ENCODE results near the gene GBP3. TPM values are rescaled to one million over a fixed set of nuclear protein-coding genes. Genes with fewer than 3 reads are reported as not detected.

GBP3 gene
- total and polyA plus RNA-seq, 8 donors: 2.1 to 18.4 (median 3.9) TPM

- Histone ChIP-seq H3K9me3 (no peaks in the 10 kb centered on the region), H3K27ac (peak overlapping the region; percentile 17 to 56 (median 44)), H3K4me1 (peaks cover 0 to 12% (median 5%) of the 10 kb centered on the region in 3 donors), H3K27me3 (no peaks in the 10 kb centered on the region), H3K36me3 (peaks cover 0 to 24% (median 16%) of the 10 kb centered on the region in 3 donors), H3K4me3 (no peak overlapping the region)
- ATAC-seq (no peak), FAIRE-seq (no peak), DNase-seq (no peak)
- intact Hi-C loops (cut with DNase I): no loop called here
- 45 to 50% methylated on average over 1 of the region's 1 CpG for WGBS, 2 donors
- no peak for TF ChIP-seq CTCF (IDR thresholded peaks at IDR 0.05)
These were observed 61.6 kb downstream of the GBP3 start for GRCh38 chr1:88961081-88961480.

Other genes starting within 250 kb of the GBP3 start
- gene GTF2B, start 131.3 kb downstream of the GBP3 start, total RNA-seq: 10 to 100 TPM in 3 of 6 donors, 1 to 10 TPM in 3; 6.3 to 15.5 (median 10.4) TPM
- 10 to 100 TPM; 11.1 to 18.6 TPM for gene GTF2B, start 131.3 kb downstream of the GBP3 start, polyA plus RNA-seq
- 10 to 100 TPM; 11.2 to 17.9 (median 15.2) TPM for gene KYAT3, start 30.2 kb downstream of the GBP3 start, total RNA-seq
- 10 to 100 TPM; 11.2 to 16.7 TPM for gene KYAT3, start 30.2 kb downstream of the GBP3 start, polyA plus RNA-seq
- gene RBMXL1, start 30.2 kb downstream of the GBP3 start, total RNA-seq: 10 to 100 TPM in 1 of 6 donors, 1 to 10 TPM in 5; 5.5 to 11.5 (median 7.3) TPM
- gene RBMXL1, start 30.2 kb downstream of the GBP3 start, polyA plus RNA-seq: 1 to 10 TPM; 2.0 to 3.6 TPM
- gene GBP1, start 42.3 kb upstream of the GBP3 start, total RNA-seq: 1 to 10 TPM; 1.3 to 8.5 (median 3.0) TPM
- gene GBP1, start 42.3 kb upstream of the GBP3 start, polyA plus RNA-seq: 1 to 10 TPM; 3.8 to 4.9 TPM
- 10 to 100 TPM in 2 of 6 donors, 1 to 10 TPM in 4; 2.4 to 17.0 (median 3.6) TPM for gene GBP2, start 103.2 kb upstream of the GBP3 start, total RNA-seq
- gene GBP2, start 103.2 kb upstream of the GBP3 start, polyA plus RNA-seq: 10 to 100 TPM; 13.5 to 19.5 TPM
- under 1 TPM in 1 of 6 donors, not detected in 5; 0.09 TPM for gene GBP7, start 153.1 kb upstream of the GBP3 start, total RNA-seq
- not detected for gene GBP7, start 153.1 kb upstream of the GBP3 start, polyA plus RNA-seq
- 1 to 10 TPM in 5 of 6 donors, under 1 TPM in 1; 0.66 to 2.6 (median 1.3) TPM for gene GBP4, start 176.1 kb upstream of the GBP3 start, total RNA-seq
- 1 to 10 TPM; 1.3 to 1.8 TPM for gene GBP4, start 176.1 kb upstream of the GBP3 start, polyA plus RNA-seq
- 1 to 10 TPM in 1 of 6 donors, under 1 TPM in 5; 0.20 to 1.4 (median 0.63) TPM for gene GBP5, start 250.0 kb upstream of the GBP3 start, total RNA-seq
- under 1 TPM; 0.16 to 0.19 TPM for gene GBP5, start 250.0 kb upstream of the GBP3 start, polyA plus RNA-seq

Measured in pancreas (tissue), 10 donors.